Left forelimb (tissue), 1 donor: Measurements from ENCODE around the gene RHBDL1.
A peak's percentile ranks its signal among the peaks of the same experiment; 100 is the strongest.

ENCODE experiments used
- DNase-seq: peaks from one replicate; pipeline ENCODE4 v3.0.0-alpha.2; 2018; ENCODE audit warnings: low spot score

The RHBDL1 gene

DNA sequence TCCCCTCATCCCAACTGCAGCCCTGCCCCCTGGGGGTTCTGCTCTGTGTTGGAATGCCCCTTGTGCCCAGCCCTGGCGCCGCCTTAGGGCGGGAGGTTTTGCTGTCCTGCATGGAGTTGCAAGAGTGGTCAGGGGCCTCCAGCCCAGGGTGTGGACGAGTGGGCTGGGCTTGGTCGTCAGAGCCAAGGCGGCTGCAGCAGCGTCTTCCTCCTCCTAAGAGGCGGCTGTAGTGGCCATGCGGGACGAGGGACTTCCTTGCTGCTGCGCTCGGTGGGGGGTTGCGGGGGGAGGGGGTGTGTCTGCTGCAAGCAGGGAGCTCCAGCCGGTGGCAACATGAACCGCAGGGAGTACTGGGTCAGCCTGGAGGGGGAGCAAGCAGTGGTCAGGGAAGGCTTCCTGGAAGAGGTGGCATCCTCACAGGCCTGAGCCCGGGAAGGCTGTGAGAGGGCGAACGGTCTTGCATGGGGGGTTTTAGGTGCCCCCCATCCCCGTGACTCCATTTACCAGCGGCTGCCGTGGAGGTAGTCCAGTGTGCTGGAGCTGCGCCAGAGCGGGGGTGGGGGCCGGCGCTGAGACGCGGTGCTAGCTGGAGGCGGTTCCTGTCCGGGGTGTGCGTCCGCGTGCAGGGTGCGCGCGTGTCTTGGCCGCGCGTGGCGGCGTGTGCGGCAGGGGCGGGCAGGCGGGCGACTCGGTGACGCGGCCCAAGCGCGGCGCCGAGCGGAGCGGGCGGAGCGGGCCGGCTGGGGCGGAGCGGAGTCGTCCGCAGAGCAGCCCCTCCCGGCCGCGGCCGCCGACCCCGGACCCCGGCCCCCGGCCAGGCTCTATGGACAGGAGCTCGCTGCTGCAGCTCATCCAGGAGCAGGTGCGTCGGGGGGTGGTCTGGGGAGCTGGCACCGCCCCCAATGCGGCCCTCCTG lies at the start of gene RHBDL1:
Gene RHBDL1 (plus strand): TSS at position 704 of the 916 bp plus-strand sequence. CDS start 120 bp downstream, at position 824.
- no peak for DNase-seq

DNA sequence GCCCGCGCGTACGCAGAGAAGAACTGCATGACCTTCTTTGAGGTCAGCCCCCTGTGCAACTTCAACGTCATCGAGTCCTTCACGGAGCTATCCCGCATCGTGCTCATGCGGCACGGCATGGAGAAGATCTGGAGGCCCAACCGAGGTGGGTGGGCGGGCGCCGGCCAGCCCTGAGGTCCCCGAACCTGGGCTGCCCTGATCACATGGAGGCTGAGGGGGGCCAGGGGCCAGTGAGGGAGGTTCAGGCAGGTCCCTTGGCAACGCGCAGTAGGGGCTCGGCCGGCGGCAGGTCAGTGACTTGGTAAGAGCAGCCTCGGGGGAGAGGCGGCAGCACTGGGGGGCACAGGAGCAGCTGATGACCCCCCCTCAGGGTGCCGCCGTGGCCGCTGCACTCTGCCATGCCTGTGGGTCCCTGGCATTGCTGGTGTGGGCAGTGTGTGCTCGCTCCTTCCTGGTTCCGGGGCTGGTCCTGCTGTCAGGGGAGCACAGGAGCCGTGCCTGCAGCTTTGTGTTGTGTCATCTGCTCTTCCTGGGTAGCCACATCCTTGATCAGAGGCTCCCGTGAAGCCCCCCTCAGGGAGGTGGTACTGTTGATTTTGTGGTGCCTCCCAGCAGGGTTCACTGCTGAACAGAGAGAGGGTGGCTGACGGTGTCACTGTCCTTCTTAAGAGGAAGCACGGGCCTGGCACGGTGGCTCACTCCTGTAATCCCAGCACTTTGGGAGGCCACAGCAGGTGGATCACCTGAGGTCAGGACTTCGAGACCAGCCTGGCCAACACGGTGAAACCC lies 49.3 kb upstream of the RHBDL1 start:
- no peak for DNase-seq

DNA sequence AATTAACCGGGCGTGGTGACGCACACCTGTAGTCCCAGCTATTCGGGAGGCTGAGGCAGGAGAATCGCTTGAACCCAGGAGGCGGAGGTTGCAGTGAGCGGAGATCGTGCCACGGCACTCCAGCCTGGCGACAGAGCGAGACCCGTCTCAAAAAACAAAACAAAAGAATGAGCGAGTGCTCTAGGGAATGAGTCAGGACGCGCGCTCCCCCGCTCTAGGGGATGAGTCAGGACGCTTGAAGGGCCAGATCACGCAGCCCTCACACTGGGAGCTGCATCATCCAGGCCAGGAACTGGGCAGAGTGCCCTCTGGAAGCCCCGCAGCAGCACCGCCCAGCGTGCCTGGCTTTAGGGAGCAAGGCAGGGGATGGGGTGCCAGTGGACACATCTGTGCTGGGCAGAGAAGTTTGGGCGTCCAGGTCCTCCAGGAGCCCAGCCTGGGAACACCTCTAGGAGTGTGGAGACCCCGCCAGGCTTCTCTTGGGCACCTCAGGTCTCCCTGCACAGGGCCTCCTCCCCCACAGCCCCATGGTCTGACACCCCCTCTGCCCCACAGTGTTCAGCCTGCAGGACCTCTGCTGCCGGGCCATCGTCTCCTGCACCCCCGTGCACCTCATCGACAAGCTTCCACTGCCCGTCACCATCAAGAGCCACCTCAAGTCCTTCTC lies 48.6 kb upstream of the RHBDL1 start:
- DNase-seq, result no peak

DNA sequence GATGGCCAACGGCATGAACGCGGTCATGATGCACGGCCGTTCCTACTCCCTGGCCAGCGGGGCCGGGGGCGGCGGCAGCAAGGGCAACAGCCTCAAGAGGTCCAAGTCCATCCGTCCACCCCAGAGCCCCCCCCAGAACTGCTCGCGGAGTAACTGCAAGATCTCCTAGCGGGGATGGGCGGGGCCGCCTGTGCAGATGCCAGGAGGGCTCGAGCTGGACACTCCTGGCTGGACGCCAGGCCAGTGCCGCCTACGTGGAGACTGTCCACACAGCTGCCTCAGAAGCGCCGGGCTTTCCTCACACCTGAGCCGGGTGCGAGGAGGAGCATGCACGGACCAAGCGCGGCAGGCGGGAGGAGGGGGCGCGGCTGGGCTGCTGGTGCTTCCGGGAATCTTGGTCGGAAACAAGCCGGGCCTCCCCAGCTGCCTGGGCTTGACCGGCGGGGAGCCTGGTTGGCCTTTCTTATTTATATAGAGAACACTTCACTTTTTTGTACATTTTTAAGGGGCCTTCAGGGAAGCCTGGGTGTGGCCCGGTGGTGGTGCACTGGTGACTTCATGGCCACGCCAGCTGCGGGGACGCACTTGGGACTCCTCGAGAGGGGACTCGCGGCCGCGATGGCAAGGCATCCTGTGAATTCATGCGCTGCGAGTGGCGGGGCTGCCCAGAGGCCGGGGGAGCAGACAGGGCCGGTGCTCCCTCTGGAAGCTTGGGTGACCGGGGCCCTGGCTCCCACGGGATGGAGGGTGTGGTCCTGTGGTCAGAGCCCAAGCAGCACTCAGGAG lies 47.8 kb upstream of the RHBDL1 start:
- DNase-seq, result no peak

GRCh38 chr16:628321-629061 lies 47.0 kb upstream of the RHBDL1 start:
- no peak for DNase-seq

DNA sequence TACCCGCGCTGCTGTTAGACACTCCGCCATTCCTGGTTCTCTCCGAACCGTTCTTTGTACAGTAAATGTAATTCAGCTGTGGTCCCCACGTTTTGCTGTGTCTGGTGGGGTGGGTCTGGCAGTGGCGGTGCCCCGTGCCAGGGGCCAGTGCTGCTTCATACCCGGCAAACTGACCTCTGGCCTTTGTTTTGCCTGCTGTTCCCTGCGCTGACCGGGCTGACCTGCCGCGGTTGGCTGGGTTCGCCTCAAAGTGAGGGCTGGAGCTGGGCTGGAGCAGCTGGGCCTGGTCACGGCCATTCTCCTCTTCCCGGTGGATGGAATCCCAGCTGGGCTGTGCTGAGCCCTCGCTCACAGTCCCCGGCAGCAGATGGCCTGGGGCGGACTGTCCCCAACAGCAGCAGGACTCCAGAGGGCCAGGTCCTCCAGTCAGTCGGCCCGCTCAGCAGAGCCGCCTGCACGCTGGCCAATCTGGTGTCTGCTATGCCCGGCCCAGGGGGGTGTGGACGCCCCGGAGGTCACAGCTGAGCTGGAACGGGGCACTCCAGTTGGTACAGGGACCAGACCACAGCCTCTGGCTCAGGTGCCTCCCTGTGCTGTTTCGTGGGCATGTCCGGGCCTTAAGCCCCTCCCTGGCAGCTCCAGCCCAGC lies 46.2 kb upstream of the RHBDL1 start:
- DNase-seq, result no peak

GRCh38 chr16:629833-630248 lies 45.6 kb upstream of the RHBDL1 start:
- no peak for DNase-seq

GRCh38 chr16:630249-630814 lies 45.1 kb upstream of the RHBDL1 start:
- no peak for DNase-seq

GRCh38 chr16:630815-631405 lies 44.6 kb upstream of the RHBDL1 start, which contains the start of gene WFIKKN1:
TSS of gene WFIKKN1 (plus strand) at chr16:630985. CDS start at chr16:631254, 269 bp downstream.
- DNase-seq, result no peak

DNA sequence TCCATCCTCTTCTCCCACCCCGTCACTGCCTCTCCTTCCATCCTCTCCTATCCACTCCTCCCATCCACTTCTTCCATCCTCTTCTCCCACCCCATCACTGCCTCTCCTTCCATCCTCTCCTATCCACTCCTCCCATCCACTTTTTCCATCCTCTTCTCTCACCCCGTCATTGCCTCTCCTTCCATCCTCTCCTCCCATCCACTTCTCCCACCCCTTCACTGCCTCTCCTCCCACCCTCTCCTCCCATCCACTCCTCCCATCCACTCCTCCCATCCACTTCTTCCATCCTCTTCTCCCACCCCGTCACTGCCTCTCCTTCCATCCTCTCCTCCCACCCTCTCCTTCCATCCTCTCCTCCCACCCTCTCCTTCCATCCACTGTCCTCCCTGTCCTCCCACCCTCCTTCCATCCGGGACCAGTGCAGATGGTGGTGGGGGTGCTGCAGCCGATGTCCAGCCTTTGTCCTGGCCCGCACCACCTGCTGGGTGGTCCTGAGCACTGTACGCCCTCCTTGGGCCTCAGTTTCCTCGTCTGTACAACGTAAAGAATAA lies 43.6 kb upstream of the RHBDL1 start:
- DNase-seq, result no peak

DNA sequence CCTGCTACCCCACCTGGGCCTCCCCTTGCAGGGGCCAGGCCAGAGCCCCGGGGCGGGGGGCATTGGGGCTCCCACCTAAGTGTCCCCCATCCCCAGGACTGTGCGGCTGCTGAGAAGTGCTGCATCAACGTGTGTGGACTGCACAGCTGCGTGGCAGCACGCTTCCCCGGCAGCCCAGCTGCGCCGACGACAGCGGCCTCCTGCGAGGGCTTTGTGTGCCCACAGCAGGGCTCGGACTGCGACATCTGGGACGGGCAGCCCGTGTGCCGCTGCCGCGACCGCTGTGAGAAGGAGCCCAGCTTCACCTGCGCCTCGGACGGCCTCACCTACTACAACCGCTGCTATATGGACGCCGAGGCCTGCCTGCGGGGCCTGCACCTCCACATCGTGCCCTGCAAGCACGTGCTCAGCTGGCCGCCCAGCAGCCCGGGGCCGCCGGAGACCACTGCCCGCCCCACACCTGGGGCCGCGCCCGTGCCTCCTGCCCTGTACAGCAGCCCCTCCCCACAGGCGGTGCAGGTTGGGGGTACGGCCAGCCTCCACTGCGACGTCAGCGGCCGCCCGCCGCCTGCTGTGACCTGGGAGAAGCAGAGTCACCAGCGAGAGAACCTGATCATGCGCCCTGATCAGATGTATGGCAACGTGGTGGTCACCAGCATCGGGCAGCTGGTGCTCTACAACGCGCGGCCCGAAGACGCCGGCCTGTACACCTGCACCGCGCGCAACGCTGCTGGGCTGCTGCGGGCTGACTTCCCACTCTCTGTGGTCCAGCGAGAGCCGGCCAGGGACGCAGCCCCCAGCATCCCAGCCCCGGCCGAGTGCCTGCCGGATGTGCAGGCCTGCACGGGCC lies 42.8 kb upstream of the RHBDL1 start:
- DNase-seq, result no peak

DNA sequence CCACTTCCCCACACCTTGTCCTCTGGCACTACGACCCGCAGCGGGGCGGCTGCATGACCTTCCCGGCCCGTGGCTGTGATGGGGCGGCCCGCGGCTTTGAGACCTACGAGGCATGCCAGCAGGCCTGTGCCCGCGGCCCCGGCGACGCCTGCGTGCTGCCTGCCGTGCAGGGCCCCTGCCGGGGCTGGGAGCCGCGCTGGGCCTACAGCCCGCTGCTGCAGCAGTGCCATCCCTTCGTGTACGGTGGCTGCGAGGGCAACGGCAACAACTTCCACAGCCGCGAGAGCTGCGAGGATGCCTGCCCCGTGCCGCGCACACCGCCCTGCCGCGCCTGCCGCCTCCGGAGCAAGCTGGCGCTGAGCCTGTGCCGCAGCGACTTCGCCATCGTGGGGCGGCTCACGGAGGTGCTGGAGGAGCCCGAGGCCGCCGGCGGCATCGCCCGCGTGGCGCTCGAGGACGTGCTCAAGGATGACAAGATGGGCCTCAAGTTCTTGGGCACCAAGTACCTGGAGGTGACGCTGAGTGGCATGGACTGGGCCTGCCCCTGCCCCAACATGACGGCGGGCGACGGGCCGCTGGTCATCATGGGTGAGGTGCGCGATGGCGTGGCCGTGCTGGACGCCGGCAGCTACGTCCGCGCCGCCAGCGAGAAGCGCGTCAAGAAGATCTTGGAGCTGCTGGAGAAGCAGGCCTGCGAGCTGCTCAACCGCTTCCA lies 42.0 kb upstream of the RHBDL1 start:
- no peak for DNase-seq

GRCh38 chr16:634051-634670 lies 41.3 kb upstream of the RHBDL1 start:
- no peak for DNase-seq

GRCh38 chr16:634996-635395 lies 40.5 kb upstream of the RHBDL1 start:
- no peak for DNase-seq

- DNase-seq, result no peak
Observed at GRCh38 chr16:635573-636205, 39.8 kb upstream of the RHBDL1 start.

- DNase-seq, result peak; percentile 96
Observed at GRCh38 chr16:636206-637080, 39.0 kb upstream of the RHBDL1 start, which contains the start of gene METTL26. TSS of gene METTL26 (minus strand) at chr16:636305. CDS start at chr16:636290, 15 bp downstream.
